SK-N-SH treated with all-trans-retinoic acid at 6 μM for 48 hours (cell line): Measurements from ENCODE around the gene CBFA2T3.

Source experiments
- BACH2 ChIP-seq: fragments of 250-450 bp; sonication (Bioruptor Pico); IDR thresholded peaks from 2 replicates; pipeline ENCODE4 v1.9.0; 2021; ENCODE audit warnings: mild to moderate bottlenecking, borderline replicate concordance
- CSRNP3 ChIP-seq: fragments of 250-450 bp; sonication (Bioruptor Pico); IDR thresholded peaks from 2 replicates; pipeline ENCODE4 v1.5.1; 2021; ENCODE audit warnings: mild to moderate bottlenecking, moderate library complexity
- PATZ1 ChIP-seq: fragments of 250-450 bp; sonication (Bioruptor Pico); IDR thresholded peaks from 2 replicates; pipeline ENCODE4 v1.8.0; 2020; ENCODE audit warnings: mild to moderate bottlenecking, moderate library complexity, borderline replicate concordance
- POU6F1 ChIP-seq: fragments of 250-450 bp; sonication (Bioruptor Pico); IDR thresholded peaks from 2 replicates; pipeline ENCODE4 v1.8.0; 2021; ENCODE audit warnings: low read depth, mild to moderate bottlenecking, moderate library complexity, borderline replicate concordance
- SNAI2 ChIP-seq: fragments of 250-450 bp; sonication (Bioruptor Pico); IDR thresholded peaks from 2 replicates; pipeline ENCODE4 v1.5.0; 2020; ENCODE audit warnings: mild to moderate bottlenecking, moderate library complexity
- ZNF565 ChIP-seq: fragments of 450-650 bp; formaldehyde crosslinking; conservative IDR thresholded peaks from 2 replicates; pipeline ENCODE4 v1.5.0; 2020; ENCODE audit warnings: low read depth, mild to moderate bottlenecking, moderate library complexity
- ZNF8 ChIP-seq: fragments of 450-650 bp; formaldehyde crosslinking; IDR thresholded peaks from 2 replicates; pipeline ENCODE4 v1.5.0; 2020; ENCODE audit warnings: mild to moderate bottlenecking, moderate library complexity

GRCh38 chr16:88917915-88918627 is 58.9 kb downstream of the CBFA2T3 start:
- TF ChIP-seq ZNF565 (CRISPR knock-in tag) (no peak), SNAI2 (CRISPR knock-in tag) (no peak), ZNF8 (CRISPR knock-in tag) (no peak), BACH2 (CRISPR knock-in tag) (no peak), PATZ1 (CRISPR knock-in tag) (no peak), CSRNP3 (no peak), POU6F1 (CRISPR knock-in tag) (no peak)
